CD4-positive, alpha-beta T cell (primary cell): ENCODE data around the gene CCDC186. TPM values are rescaled to one million over a fixed set of nuclear protein-coding genes. Genes with fewer than 3 reads are reported as not detected.

Experiments used
- ATAC-seq: fragments of 200-7000 bp; cut with Tn5 transposase; one replicate; pipeline ENCODE4 v1.10.0; 2022; ENCODE audit warnings: mild to moderate bottlenecking; ENCODE audit not compliant: poor library complexity
- CTCF ChIA-PET: fragments of 350-600 bp; sonication (Branson Sonifier 250); formaldehyde crosslinking; loops from one replicate; lab custom pipeline; 2021; ENCODE audit warnings: antibody characterized with exemption, inconsistent platforms; lab: Charles Lee
- POLR2A ChIA-PET: fragments of 350-600 bp; sonication (Branson Sonifier 250); formaldehyde crosslinking; loops from one replicate; lab custom pipeline; 2021; ENCODE audit warnings: antibody characterized with exemption, inconsistent platforms; lab: Charles Lee
- DNase-seq, 14 experiments: peaks; one replicate each; pipeline ENCODE4 v3.0.0-alpha.2; 2013 to 2020; ENCODE audit warnings: mixed read lengths in 2 of 14
- H3K27ac ChIP-seq, 2 donors: one replicate each; pipeline versions ENCODE4 v1.5.1 to v1.7.0; 2013; ENCODE audit warnings: low read length in 2 of 2, low read depth in 1 of 2, mild to moderate bottlenecking in 1 of 2
- H3K27me3 ChIP-seq, 2 experiments: 1 replicate in 1 of 2; 2 replicates in 1 of 2; pipeline versions ENCODE4 v1.6.1 to v1.7.0; 2013; ENCODE audit warnings: low read length in 2 of 2, control low read depth in 1 of 2, mild to moderate bottlenecking in 1 of 2, moderate library complexity in 1 of 2; ENCODE audit not compliant: insufficient read depth in 2 of 2, control insufficient read depth in 1 of 2
- H3K36me3 ChIP-seq: one replicate; pipeline ENCODE4 v1.6.1; 2013; ENCODE audit warnings: low read length, control low read depth; ENCODE audit not compliant: insufficient read depth
- H3K4me1 ChIP-seq: one replicate; pipeline ENCODE4 v1.6.1; 2013; ENCODE audit warnings: low read length, control low read depth; ENCODE audit not compliant: insufficient read depth
- H3K4me3 ChIP-seq: one replicate; pipeline ENCODE4 v1.5.1; 2013; ENCODE audit warnings: mild to moderate bottlenecking, low read length, moderate library complexity
- H3K9me3 ChIP-seq, 2 experiments: 1 replicate in 1 of 2; 2 replicates in 1 of 2; pipeline versions ENCODE4 v1.6.1 to v1.7.0; 2013; ENCODE audit warnings: low read length in 2 of 2, mild to moderate bottlenecking in 2 of 2, control low read depth in 1 of 2, moderate library complexity in 1 of 2; ENCODE audit not compliant: control insufficient read depth in 1 of 2, insufficient read depth in 1 of 2
- H3K27ac Mint-ChIP-seq: one replicate; pipeline ENCODE4 v1.8.0; 2020; ENCODE audit warnings: mixed read lengths
- H3K27me3 Mint-ChIP-seq: one replicate; pipeline ENCODE4 v1.8.0; 2021; ENCODE audit warnings: mixed read lengths
- H3K36me3 Mint-ChIP-seq: one replicate; pipeline ENCODE4 v1.8.0; 2021; ENCODE audit warnings: low read depth, mixed read lengths
- H3K4me1 Mint-ChIP-seq: one replicate; pipeline ENCODE4 v1.8.0; 2021; ENCODE audit warnings: low read depth, mixed read lengths
- H3K4me3 Mint-ChIP-seq: one replicate; pipeline ENCODE4 v1.8.0; 2020; ENCODE audit warnings: mild to moderate bottlenecking, mixed read lengths
- H3K9me3 Mint-ChIP-seq: one replicate; pipeline ENCODE4 v1.8.0; 2020; ENCODE audit warnings: mixed read lengths
- intact Hi-C, 2 experiments: fragments of 100-400 bp; cut with DNase I in 1 of 2; cut with micrococcal nuclease in 1 of 2; formaldehyde crosslinking; loops; one replicate each; pipeline versions ENCODE4 v1.15.1 to v1.9.0; 2023 to 2025; cut with DNase I, micrococcal nuclease
- total RNA-seq, 174 experiments: library from RNA in 2 of 174; stranded (reverse) in 2 of 174; gene quantifications; one replicate each; pipeline ENCODE4 v1.2.3 and lab custom pipeline; 2021 to 2026
- TF ChIP-seq, protein P1 (sequence below): fragments of 200-600 bp; IDR thresholded peaks from one replicate; pipeline ENCODE4 v1.8.0; 2022; ENCODE audit warnings: antibody characterized with exemption, mild to moderate bottlenecking

CCDC186 gene
- total RNA-seq, 2 experiments from 2014 or later = 55.0 to 55.9 TPM

DNA sequence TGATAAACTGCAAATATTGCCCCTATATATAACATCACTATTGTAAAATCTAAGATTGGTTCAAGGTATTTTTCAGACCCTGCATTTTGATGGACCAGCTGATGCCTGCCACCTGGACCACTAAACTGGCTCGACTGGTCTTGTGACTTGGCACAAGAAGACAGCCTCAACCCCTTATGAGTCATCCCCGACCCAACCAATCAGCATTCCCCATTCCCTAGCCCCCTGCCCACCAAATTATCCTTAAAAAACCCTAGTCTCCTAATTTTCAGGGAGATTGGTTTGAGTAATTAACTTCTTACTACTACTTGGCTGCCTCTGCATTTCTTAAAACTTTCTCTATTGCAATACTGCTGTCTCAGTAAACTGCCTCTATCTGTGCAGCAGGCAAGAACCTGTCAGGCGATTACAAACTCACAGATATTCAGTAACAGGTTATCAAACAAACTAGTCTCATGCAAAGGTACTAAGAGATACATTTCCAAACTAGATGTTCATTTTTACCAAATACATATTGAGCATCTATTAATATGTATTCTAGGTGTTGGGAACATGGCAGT, 5.5 kb downstream of the CCDC186 start:
- Mint-ChIP-seq H3K27ac (no peak overlapping the region), H3K27me3 (no peaks in the 10 kb centered on the region), H3K4me1 (peaks cover 68% of the 10 kb centered on the region), H3K9me3 (peaks cover 7% of the 10 kb centered on the region), H3K36me3 (peaks cover 65% of the 10 kb centered on the region), H3K4me3 (no peak overlapping the region)
- Histone ChIP-seq H3K4me1 (peaks cover 2% of the 10 kb centered on the region), H3K4me3 (no peak overlapping the region), H3K27me3 (no peaks in the 10 kb centered on the region), H3K36me3 (peaks cover 6% of the 10 kb centered on the region), H3K27ac (no peak overlapping the region), H3K9me3 (peaks cover 0 to 4% of the 10 kb centered on the region in 2 experiments)
- ChIA-PET POLR2A (no interaction called here), CTCF (interaction anchor here (1.5 kb wide), 1 partner anchor 20 kb away, joined by 3 read pairs; no protein-coding TSS in a partner anchor)
- TF ChIP-seq, protein P1, sequence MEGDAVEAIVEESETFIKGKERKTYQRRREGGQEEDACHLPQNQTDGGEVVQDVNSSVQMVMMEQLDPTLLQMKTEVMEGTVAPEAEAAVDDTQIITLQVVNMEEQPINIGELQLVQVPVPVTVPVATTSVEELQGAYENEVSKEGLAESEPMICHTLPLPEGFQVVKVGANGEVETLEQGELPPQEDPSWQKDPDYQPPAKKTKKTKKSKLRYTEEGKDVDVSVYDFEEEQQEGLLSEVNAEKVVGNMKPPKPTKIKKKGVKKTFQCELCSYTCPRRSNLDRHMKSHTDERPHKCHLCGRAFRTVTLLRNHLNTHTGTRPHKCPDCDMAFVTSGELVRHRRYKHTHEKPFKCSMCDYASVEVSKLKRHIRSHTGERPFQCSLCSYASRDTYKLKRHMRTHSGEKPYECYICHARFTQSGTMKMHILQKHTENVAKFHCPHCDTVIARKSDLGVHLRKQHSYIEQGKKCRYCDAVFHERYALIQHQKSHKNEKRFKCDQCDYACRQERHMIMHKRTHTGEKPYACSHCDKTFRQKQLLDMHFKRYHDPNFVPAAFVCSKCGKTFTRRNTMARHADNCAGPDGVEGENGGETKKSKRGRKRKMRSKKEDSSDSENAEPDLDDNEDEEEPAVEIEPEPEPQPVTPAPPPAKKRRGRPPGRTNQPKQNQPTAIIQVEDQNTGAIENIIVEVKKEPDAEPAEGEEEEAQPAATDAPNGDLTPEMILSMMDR = no peak
- intact Hi-C loops = no loop called here
- ATAC-seq (no peak), DNase-seq (no peak)

DNA sequence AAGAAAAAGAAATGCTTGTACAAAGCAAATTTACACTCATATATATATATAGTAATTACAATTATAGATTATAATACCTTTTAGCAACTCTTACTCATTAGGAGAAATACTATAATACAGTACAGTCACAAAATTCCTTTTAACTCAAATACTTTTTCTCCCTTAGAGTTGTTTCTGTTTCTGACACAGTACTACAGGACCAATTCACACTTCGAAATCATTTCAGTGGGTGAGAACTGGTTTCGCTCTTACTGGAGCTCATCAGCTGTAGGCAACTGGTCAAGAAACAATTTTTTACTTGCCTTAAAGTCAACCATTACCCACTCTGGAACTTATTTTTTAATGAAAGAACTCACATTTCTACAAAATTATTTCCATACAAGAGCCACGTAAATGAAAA, 6.0 kb downstream of the CCDC186 start:
- TF ChIP-seq, protein P1 = no peak

DNA sequence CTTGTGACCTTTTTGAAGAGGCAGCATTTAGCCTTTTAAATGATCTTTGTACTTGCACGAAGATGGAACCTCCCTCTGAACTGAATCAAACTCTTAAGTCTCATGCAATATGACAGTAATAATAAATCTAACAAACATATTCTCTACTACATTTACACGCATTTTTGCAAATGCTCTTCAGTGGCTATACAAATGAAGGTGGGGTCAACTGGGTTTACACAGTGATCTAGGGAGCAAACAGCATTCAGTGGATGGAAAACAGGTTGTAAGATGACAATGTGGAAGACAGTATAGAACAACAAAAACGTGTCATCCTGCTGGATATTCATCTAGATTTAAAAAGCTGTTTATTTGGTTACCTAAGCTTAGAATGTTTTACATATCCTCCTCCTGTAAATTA, 7.5 kb downstream of the CCDC186 start:
- Mint-ChIP-seq H3K9me3 (peaks cover 7% of the 10 kb centered on the region), H3K4me1 (peaks cover 65% of the 10 kb centered on the region), H3K4me3 (no peak overlapping the region), H3K36me3 (peaks cover 63% of the 10 kb centered on the region), H3K27ac (no peak overlapping the region), H3K27me3 (no peaks in the 10 kb centered on the region)
- ChIA-PET POLR2A (no interaction called here), CTCF (interaction anchor here (0.6 kb wide), 1 partner anchor 51 kb away, joined by 3 read pairs; no protein-coding TSS in a partner anchor)
- ATAC-seq (no peak), DNase-seq (no peak)
- H3K4me3 ChIP-seq = no peak overlapping the region
- no peak overlapping the region for H3K27ac ChIP-seq
- intact Hi-C loops = no loop called here
- peaks cover 12% of the 10 kb centered on the region for H3K36me3 ChIP-seq
- H3K27me3 ChIP-seq = no peaks in the 10 kb centered on the region
- H3K4me1 ChIP-seq = peaks cover 2% of the 10 kb centered on the region
- peaks cover 0 to 4% of the 10 kb centered on the region in 2 experiments for H3K9me3 ChIP-seq
- TF ChIP-seq, protein P1 = no peak

More for the DNA sequence above, 6.0 kb downstream of the CCDC186 start:
- Histone ChIP-seq H3K36me3 (peaks cover 6% of the 10 kb centered on the region), H3K4me3 (no peak overlapping the region), H3K4me1 (peaks cover 2% of the 10 kb centered on the region), H3K27ac (no peak overlapping the region), H3K27me3 (no peaks in the 10 kb centered on the region), H3K9me3 (peaks cover 0 to 4% of the 10 kb centered on the region in 2 experiments)
- intact Hi-C loops = no loop called here
- Mint-ChIP-seq H3K9me3 (peaks cover 7% of the 10 kb centered on the region), H3K4me3 (no peak overlapping the region), H3K27me3 (no peaks in the 10 kb centered on the region), H3K27ac (no peak overlapping the region), H3K36me3 (peaks cover 65% of the 10 kb centered on the region), H3K4me1 (peaks cover 68% of the 10 kb centered on the region)
- ATAC-seq (no peak), DNase-seq (no peak)
- ChIA-PET POLR2A (no interaction called here), CTCF (no interaction called here)
